ENCODE measurements around the gene NUP210.
A peak's percentile ranks its signal among the peaks of the same experiment; 100 is the strongest.
"Not testable (repeated sequence)": the region's sequence is repeated elsewhere in the genome, so short reads cannot be mapped to it uniquely, and the experiment has no call there.

NUP210 gene

DNA sequence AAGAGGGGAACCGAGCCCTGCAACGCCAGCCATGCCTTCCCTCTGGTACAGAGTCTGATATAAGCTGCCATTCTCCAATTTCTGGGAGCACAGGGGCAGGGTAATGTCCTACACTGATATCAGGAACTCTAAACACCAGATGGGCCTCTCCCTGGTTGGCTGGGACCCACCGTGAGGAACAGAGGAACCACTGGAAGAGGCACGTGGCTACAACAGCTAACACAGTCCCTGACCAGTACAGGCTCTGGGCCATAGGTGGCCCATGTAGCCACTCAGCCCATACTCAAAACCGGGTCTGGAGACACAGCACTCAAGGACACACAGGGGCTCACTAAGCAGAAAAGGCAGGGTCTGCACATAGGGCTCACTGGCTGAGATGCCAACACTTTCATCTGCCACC is 13.9 kb downstream of the NUP210 start:
- DNase-seq: no peak

- no peak for DNase-seq
These were observed 14.5 kb downstream of the NUP210 start for GRCh38 chr3:13405614-13406013.

- DNase-seq: no peak
These were observed 15.3 kb downstream of the NUP210 start for GRCh38 chr3:13404626-13405452.

- no peak for DNase-seq
These were observed 16.3 kb downstream of the NUP210 start for GRCh38 chr3:13403847-13404246.

- no peak for DNase-seq
These were observed 16.8 kb downstream of the NUP210 start for GRCh38 chr3:13403213-13403819.

DNA sequence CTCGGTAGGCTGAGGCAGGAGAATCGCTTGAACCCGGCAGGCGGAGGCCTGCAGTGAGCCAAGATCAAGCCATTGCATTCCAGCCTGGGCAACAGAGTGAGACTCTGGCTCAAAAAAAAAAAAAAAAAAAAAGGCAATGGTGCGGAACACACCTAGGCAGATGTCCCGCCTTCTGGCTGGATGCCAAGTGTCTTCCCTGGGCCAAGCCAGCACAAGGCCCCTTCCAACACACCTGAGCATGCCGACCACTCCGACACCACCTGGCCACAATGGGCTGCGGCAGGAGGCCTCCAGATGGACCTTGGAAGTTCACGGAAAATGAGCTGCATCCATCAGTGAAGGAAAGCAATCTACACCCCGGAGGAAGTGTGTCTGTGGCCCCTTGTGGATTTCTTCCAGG is 19.0 kb downstream of the NUP210 start:
- DNase-seq: no peak

DNA sequence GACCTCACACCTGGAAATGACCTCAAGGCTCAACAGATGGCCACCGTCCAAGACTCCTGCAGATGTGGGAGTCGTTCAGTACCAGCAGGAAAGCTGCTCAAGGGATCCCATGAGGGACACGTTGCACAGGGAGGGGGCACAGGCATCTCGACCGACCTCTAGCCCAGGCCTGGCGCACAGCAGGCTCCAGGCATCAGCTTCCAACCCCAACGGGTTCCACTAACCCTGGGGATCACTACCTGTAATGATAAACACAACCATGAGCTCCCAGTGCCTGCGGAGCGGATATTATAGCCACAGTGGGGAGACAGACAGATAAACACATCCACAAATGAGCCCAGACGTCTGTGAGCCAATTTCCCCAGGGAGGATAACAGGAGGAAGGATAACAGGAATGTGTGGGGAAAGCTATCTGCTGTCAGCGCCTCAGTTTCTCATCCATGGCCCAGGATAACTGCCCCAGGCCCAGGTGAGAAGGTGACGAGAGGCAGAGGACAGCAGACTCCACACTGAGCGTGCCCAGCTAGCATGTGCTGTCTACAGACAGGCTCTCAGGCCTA is 19.9 kb downstream of the NUP210 start:
- no peak for DNase-seq

GRCh38 chr3:13399603-13400002 is 20.5 kb downstream of the NUP210 start:
- DNase-seq: no peak

DNA sequence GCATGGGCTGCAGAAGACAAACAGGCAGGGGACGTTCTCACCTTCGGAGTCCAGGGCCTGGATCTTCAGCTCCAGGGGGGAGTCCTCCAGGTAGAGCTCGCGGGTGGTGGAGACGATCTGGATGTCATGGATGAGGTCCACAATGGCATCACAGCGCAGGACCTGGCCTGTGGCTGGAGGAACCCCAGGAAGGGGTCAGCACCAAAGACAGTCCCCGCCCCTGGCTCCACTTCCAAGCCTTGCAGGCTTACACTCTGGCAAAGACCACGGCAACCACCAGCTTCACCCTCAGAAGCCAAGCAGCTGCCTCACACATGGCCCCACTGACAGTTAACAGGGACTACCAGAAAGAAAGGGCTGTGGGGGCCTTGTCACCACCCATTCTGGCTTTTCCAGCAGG is 22.8 kb downstream of the NUP210 start:
- DNase-seq: no peak

- no peak for DNase-seq
These were observed 25.8 kb downstream of the NUP210 start for GRCh38 chr3:13394363-13394762.

DNA sequence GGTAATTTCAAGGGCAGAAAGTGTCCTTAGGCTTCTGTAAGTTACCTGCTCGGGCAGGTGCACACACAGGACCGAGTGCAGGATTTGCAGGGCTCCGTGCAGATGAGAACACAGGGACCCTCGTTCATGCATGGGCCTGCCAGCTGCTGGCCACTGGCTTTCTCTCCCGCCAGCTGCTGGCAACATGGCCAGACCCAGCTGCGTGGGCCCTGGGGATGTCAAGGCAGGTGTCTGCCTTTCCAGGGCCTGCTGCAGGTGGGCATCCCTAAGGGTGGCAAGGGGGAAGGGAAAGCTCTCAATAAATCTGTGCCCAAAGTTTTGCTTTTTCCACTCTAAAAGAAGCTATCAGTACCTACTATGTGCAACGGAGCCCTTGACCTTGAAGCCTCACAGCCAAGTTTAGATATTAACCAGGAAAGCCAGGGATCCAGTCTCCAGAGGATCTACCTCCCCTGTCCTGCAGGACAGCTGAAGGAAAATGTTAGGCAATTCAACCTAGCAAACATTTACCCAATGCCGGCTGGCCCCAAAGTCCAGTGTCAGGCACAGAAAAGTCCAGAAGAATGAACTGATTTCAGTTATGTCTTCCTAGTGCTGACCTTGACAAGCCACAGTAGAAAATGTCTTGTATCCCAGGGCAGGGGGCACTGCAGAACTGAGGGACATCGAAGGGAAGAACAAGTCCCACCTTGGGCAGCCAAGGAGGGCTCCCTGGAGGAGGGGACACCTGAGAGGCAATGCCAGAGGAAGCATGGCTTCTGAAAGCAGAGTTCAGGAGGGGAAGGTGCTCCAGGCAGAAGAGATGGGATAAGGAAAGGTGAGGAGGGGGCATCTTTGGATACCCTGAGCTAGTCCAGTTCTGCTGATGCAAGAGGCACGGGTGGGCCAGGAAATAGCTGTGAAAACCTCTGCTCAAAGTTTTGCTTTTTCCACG is 26.4 kb downstream of the NUP210 start:
- no peak for DNase-seq

- peak; percentile 10 for DNase-seq
These were observed 28.8 kb downstream of the NUP210 start for GRCh38 chr3:13391308-13391707.

- no peak for DNase-seq
These were observed 30.7 kb downstream of the NUP210 start for GRCh38 chr3:13389378-13389777.

GRCh38 chr3:13388816-13389215 is 31.3 kb downstream of the NUP210 start:
- DNase-seq: no peak

- no peak for DNase-seq
These were observed 34.7 kb downstream of the NUP210 start for GRCh38 chr3:13385373-13385965.

GRCh38 chr3:13380971-13381370 is 39.2 kb downstream of the NUP210 start:
- no peak for DNase-seq

GRCh38 chr3:13379201-13379830 is 40.8 kb downstream of the NUP210 start:
- DNase-seq: no peak

DNA sequence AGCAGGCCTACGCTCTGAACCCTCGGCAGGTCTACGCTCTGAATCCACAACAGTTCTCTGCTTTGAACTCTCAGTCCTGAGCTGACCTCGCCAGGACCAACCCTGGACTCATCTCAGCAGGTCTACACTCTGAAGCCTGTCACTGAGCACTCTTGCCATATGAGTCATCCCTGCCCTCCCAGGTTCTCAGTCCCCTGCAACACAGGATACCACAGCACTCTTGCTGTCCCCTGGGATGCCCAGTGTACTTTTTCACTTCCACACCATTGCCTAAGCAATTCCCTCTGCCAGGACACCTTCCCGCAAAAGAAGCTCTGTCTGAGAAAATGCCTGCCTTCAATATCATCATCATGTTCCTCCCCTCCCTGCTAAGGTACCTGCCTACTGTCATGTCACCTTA is 42.0 kb downstream of the NUP210 start:
- no peak for DNase-seq

DNA sequence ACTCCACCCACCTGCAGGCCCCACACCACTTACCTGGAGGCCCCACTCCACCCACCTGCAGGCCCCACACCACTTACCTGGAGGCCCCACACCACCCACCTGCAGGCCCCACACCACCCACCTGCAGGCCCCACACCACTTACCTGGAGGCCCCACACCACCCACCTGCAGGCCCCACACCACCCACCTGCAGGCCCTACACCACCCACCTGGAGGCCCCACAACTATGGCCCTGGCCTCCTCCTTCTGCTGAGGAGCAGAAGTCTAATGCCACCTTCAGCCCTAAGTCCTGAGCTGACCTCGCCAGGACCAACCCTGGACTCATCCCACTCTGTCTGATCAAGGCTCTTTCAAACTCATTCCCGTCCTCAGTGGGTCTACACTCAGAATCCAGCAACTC is 42.4 kb downstream of the NUP210 start:
- not testable (repeated sequence) for DNase-seq

DNA sequence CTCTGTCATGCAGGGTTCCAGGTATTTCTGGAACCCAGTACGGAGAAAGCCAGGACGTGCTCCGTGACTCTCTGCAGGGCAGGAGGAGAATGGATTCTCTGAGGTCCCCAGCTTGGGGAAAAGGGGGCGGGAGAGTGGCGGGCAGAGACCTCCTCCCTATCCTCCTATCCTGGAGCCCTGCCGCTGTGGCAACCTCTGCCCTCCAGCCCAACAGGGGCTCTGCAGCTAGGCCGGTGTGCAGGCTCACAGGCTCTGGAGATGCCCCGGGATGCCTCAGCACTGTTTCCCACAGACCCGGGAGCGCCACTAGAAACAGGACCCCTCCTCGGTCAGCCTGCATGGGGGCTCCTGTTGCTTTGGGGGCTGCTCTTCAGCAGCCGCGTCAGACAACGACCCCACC is 43.1 kb downstream of the NUP210 start:
- no peak for DNase-seq

DNA sequence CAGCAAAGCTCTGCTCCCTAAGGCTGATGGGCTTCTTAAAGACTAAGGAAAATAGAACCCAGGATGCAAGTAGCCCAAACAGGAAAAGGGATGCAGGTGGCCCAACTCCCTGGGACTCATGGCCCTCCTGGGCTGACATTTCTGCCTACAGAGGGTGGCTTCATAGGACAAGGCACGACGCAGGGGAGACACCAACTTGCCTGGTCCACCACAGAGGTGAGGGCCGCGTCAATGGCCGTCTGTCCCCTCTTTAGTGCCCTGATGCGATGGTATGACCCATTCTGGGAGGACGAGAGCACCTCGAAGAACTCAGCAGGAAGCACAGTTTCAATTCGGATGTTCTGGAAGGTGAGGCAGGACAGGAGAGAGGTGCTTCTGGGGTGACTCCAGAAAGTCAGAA is 44.0 kb downstream of the NUP210 start:
- DNase-seq: no peak

DNA sequence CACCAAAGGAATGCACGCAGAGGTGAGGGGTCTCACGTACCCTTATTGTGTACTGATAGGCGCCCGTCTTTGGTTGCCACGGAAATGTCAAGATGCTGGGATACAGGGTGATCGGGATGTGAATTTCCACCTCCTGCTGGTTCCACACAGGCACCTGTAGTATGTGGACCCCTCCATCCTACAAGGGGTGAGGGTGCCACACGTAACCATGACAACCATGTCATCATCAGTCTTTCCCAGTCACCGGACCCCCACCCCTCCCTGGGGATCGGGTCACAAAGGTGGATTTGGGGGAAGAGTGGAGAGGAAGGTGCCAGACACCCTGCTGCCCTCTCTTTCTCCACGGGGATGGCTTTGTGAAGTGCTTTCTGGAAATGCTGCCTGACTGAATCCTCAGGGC is 44.7 kb downstream of the NUP210 start:
- DNase-seq: no peak

Data from effector CD8-positive, alpha-beta T cell (primary cell).